PC-9 (cell line): ENCODE data around the gene SLC30A1. TPM values are rescaled to one million over a fixed set of nuclear protein-coding genes. Genes with fewer than 3 reads are reported as not detected.

Experiments used
- BruUV-seq: library from RNA; stranded (reverse); fragments of 400-500 nt; replicated peaks from 2 replicates; lab custom pipeline; 2021; lab: Mats Ljungman, UMichigan
- CTCF ChIA-PET: fragments of 300-600 bp; sonication (Branson Sonifier 250); formaldehyde crosslinking; loops from one replicate; lab custom pipeline; 2022; ENCODE audit warnings: antibody characterized with exemption; lab: Charles Lee
- POLR2A ChIA-PET: fragments of 300-600 bp; sonication (Branson Sonifier 250); formaldehyde crosslinking; loops from one replicate; lab custom pipeline; 2022; ENCODE audit warnings: antibody characterized with exemption; ENCODE audit not compliant: unreplicated experiment; lab: Charles Lee
- DNase-seq, 2 experiments: peaks; one replicate each; pipeline versions ENCODE4 v3.0.0 to v3.0.0-alpha.2; 2015 to 2022; ENCODE audit warnings: mixed read lengths in 1 of 2
- H2AFZ ChIP-seq: fragments of 200-600 bp; sonication (generic); 2 replicates; pipeline ENCODE4 v1.8.1; 2017; ENCODE audit warnings: antibody characterized with exemption
- H3F3A ChIP-seq: fragments of 200-600 bp; sonication (generic); 2 replicates; pipeline ENCODE4 v1.8.1; 2017; ENCODE audit warnings: antibody characterized with exemption, mild to moderate bottlenecking, low read depth; ENCODE audit not compliant: insufficient read depth
- H3K27ac ChIP-seq: fragments of 200-600 bp; sonication (generic); 2 replicates; pipeline ENCODE4 v1.6.1; 2016; ENCODE audit warnings: mixed run types
- H3K27me3 ChIP-seq: fragments of 200-600 bp; sonication (generic); 2 replicates; pipeline ENCODE4 v1.6.1; 2016; ENCODE audit warnings: low read depth, mixed run types; ENCODE audit not compliant: insufficient read depth
- H3K36me3 ChIP-seq: fragments of 200-600 bp; sonication (generic); 2 replicates; pipeline ENCODE4 v1.6.1; 2016; ENCODE audit warnings: low read depth, mixed run types
- H3K4me1 ChIP-seq: fragments of 200-600 bp; sonication (generic); replicated peaks from 2 replicates; pipeline ENCODE4 v1.6.1; 2016; ENCODE audit warnings: mixed run types; ENCODE audit not compliant: insufficient read depth
- H3K4me2 ChIP-seq: fragments of 200-600 bp; sonication (generic); 2 replicates; pipeline ENCODE4 v1.6.1; 2017; ENCODE audit warnings: mixed run types
- H3K4me3 ChIP-seq: fragments of 200-600 bp; sonication (generic); 2 replicates; pipeline ENCODE4 v1.6.1; 2016; ENCODE audit warnings: mixed run types
- H3K79me2 ChIP-seq: fragments of 200-600 bp; sonication (generic); 2 replicates; pipeline ENCODE4 v1.6.1; 2017; ENCODE audit warnings: low read depth, mixed run types
- H3K9me2 ChIP-seq: fragments of 200-600 bp; sonication (generic); 2 replicates; pipeline ENCODE4 v1.8.1; 2017; ENCODE audit warnings: mild to moderate bottlenecking; ENCODE audit not compliant: insufficient read depth
- H3K9me3 ChIP-seq: fragments of 200-600 bp; sonication (generic); 2 replicates; pipeline ENCODE4 v1.8.1; 2016; ENCODE audit warnings: low read depth; ENCODE audit not compliant: insufficient read depth
- H4K20me1 ChIP-seq: fragments of 200-600 bp; sonication (generic); 2 replicates; pipeline ENCODE4 v1.8.1; 2017; ENCODE audit not compliant: insufficient read depth
- EZH2 ChIP-seq: fragments of 200-600 bp; sonication (generic); IDR thresholded peaks from 2 replicates; pipeline ENCODE4 v1.8.0; 2017; ENCODE audit warnings: antibody characterized with exemption, low read depth
- intact Hi-C: fragments of 100-400 bp; cut with micrococcal nuclease; formaldehyde crosslinking; loops from one replicate; pipeline ENCODE4 v1.10.0; 2022; ENCODE audit not compliant: unreplicated experiment
- total RNA-seq: library from RNA; stranded (reverse); gene quantifications from 2 replicates; pipeline ENCODE4 v1.2.3, GENCODE V29; 2021
- TF ChIP-seq, protein P1 (sequence below): fragments of 200-600 bp; sonication (generic); conservative IDR thresholded peaks from 2 replicates; pipeline ENCODE4 v1.6.1; 2017; ENCODE audit warnings: mixed run types, antibody characterized with exemption, mild to moderate bottlenecking, moderate library complexity

Gene SLC30A1
- total RNA-seq, 1 experiment from 2014 or later: 27.6 TPM

- Histone ChIP-seq H3K4me3 (no peak overlapping the region), H2AFZ (no peak overlapping the region; the same call in 1 of the 2 replicates), H3K36me3 (no peaks in the 10 kb centered on the region), H3K4me2 (no peak overlapping the region), H3K27me3 (no peaks in the 10 kb centered on the region), H3K27ac (no peak overlapping the region), H3K4me1 (peaks cover 11% of the 10 kb centered on the region), H3K9me3 (no peaks in the 10 kb centered on the region), H4K20me1 (no peaks in the 10 kb centered on the region), H3F3A (peaks cover 3% of the 10 kb centered on the region), H3K9me2 (no peaks in the 10 kb centered on the region), H3K79me2 (no peaks in the 10 kb centered on the region)
- ChIA-PET POLR2A (no interaction called here), CTCF (no interaction called here)
- TF ChIP-seq, protein P1, sequence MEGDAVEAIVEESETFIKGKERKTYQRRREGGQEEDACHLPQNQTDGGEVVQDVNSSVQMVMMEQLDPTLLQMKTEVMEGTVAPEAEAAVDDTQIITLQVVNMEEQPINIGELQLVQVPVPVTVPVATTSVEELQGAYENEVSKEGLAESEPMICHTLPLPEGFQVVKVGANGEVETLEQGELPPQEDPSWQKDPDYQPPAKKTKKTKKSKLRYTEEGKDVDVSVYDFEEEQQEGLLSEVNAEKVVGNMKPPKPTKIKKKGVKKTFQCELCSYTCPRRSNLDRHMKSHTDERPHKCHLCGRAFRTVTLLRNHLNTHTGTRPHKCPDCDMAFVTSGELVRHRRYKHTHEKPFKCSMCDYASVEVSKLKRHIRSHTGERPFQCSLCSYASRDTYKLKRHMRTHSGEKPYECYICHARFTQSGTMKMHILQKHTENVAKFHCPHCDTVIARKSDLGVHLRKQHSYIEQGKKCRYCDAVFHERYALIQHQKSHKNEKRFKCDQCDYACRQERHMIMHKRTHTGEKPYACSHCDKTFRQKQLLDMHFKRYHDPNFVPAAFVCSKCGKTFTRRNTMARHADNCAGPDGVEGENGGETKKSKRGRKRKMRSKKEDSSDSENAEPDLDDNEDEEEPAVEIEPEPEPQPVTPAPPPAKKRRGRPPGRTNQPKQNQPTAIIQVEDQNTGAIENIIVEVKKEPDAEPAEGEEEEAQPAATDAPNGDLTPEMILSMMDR: no peak
- no peak for TF ChIP-seq EZH2
- intact Hi-C loops: no loop called here
- DNase-seq: no peak
- no TSS peak for BruUV-seq
These were observed 56.2 kb downstream of the SLC30A1 start for GRCh38 chr1:211522804-211523203.

Other genes with a start within 250 kb of the SLC30A1 start
- gene RD3, start 87.0 kb downstream of the SLC30A1 start, total RNA-seq: 0.45 and 1.2 TPM in 2 replicates
- 56.0 and 60.5 TPM in 2 replicates for gene NEK2, start 96.5 kb upstream of the SLC30A1 start, total RNA-seq